ENCODE data around the gene PRKCA. TPM values are rescaled to one million over a fixed set of nuclear protein-coding genes. Genes with fewer than 3 reads are reported as not detected.

Gene PRKCA
- total RNA-seq, 1 experiment from 2014 or later, result 29.5 TPM

DNA sequence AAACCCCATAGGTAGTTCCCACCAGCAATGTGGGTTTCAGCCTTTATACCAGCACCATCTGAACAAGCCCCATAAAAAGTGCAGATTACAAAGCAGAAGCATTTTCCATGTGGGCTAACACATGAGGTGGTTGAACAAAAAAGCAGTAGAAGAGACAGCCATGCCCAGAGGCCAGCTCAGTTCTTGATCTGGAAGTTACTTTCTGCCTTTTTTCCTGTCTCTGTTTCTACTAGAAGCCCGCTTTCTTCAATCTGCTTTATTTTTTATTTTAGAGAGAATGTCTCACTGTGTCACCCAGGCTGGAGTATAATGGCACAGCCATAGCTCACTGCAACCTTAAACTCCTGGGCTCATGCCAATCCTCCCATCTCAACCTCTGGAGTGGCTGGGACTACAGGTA is 41.7 kb upstream of the PRKCA start (continued):
- TF ChIP-seq, protein P1, sequence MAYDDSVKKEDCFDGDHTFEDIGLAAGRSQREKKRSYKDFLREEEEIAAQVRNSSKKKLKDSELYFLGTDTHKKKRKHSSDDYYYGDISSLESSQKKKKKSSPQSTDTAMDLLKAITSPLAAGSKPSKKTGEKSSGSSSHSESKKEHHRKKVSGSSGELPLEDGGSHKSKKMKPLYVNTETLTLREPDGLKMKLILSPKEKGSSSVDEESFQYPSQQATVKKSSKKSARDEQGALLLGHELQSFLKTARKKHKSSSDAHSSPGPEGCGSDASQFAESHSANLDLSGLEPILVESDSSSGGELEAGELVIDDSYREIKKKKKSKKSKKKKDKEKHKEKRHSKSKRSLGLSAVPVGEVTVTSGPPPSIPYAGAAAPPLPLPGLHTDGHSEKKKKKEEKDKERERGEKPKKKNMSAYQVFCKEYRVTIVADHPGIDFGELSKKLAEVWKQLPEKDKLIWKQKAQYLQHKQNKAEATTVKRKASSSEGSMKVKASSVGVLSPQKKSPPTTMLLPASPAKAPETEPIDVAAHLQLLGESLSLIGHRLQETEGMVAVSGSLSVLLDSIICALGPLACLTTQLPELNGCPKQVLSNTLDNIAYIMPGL (CRISPR knock-in tag; IDR thresholded peaks at IDR 0.05), result no peak
- TF ChIP-seq, protein P2, sequence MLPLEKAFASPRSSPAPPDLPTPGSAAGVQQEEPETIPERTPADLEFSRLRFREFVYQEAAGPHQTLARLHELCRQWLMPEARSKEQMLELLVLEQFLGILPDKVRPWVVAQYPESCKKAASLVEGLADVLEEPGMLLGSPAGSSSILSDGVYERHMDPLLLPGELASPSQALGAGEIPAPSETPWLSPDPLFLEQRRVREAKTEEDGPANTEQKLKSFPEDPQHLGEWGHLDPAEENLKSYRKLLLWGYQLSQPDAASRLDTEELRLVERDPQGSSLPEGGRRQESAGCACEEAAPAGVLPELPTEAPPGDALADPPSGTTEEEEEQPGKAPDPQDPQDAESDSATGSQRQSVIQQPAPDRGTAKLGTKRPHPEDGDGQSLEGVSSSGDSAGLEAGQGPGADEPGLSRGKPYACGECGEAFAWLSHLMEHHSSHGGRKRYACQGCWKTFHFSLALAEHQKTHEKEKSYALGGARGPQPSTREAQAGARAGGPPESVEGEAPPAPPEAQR (CRISPR knock-in tag; IDR thresholded peaks at IDR 0.05), result no peak
- TF ChIP-seq NFE2L1 (CRISPR knock-in tag; IDR thresholded peaks at IDR 0.05), result no peak

DNA sequence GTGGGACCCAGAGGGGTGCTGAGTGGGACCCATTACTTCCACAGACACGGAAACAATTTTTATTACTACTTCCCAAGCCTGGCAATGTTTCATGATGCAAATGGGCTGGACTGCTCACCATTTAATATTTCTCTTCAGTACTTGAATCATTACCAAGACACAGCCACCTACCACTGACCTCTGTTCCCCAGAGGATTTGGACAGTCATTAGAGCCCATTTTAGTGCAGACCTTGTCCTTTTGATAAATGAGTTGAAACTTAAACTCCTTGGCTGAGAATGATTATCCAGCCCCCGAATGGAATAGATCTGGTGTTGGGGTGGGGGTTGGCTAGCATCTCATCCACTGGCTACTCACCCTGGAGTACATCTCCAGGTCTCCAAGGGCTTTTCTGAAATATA is 39.6 kb upstream of the PRKCA start:
- peaks cover 16% of the 10 kb centered on the region for H3K9me3 Mint-ChIP-seq
- H3K27ac Mint-ChIP-seq, result no peak overlapping the region
- no peaks in the 10 kb centered on the region for H3K4me1 Mint-ChIP-seq
- ChIA-PET POLR2A (no interaction called here), CTCF (no interaction called here)
- H3K27me3 Mint-ChIP-seq (ENCODE audit: low read depth), result peaks cover 2% of the 10 kb centered on the region; the same call in 1 of the 2 replicates
- ATAC-seq (no peak), DNase-seq (ENCODE audit: low spot score) (no peak)
- H3K4me3 Mint-ChIP-seq, result no peak overlapping the region
- no peak for TF ChIP-seq GRHL2 (CRISPR knock-in tag; IDR thresholded peaks at IDR 0.05; ENCODE audit: insufficient replicate concordance, severe bottlenecking)
- TF ChIP-seq ZNF396 (CRISPR knock-in tag; IDR thresholded peaks at IDR 0.05; ENCODE audit: borderline replicate concordance), result no peak
- no peak for TF ChIP-seq NFYB (CRISPR knock-in tag; conservative IDR thresholded peaks at IDR 0.05; ENCODE audit: low read depth)
- TF ChIP-seq, protein P3, sequence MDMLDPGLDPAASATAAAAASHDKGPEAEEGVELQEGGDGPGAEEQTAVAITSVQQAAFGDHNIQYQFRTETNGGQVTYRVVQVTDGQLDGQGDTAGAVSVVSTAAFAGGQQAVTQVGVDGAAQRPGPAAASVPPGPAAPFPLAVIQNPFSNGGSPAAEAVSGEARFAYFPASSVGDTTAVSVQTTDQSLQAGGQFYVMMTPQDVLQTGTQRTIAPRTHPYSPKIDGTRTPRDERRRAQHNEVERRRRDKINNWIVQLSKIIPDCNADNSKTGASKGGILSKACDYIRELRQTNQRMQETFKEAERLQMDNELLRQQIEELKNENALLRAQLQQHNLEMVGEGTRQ (CRISPR knock-in tag; IDR thresholded peaks at IDR 0.05), result no peak
- TF ChIP-seq PRRX2 (CRISPR knock-in tag; IDR thresholded peaks at IDR 0.05), result no peak
- no peak for TF ChIP-seq OVOL2 (CRISPR knock-in tag; IDR thresholded peaks at IDR 0.05; ENCODE audit: borderline replicate concordance)
- TF ChIP-seq NFE2L1 (CRISPR knock-in tag; IDR thresholded peaks at IDR 0.05), result no peak
- TF ChIP-seq, protein P4, sequence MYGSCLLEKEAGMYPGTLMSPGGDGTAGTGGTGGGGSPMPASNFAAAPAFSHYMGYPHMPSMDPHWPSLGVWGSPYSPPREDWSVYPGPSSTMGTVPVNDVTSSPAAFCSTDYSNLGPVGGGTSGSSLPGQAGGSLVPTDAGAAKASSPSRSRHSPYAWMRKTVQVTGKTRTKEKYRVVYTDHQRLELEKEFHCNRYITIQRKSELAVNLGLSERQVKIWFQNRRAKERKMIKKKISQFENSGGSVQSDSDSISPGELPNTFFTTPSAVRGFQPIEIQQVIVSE (CRISPR knock-in tag; IDR thresholded peaks at IDR 0.05; ENCODE audit: borderline replicate concordance), result no peak
- peaks cover 6% of the 10 kb centered on the region for H3K36me3 Mint-ChIP-seq

DNA sequence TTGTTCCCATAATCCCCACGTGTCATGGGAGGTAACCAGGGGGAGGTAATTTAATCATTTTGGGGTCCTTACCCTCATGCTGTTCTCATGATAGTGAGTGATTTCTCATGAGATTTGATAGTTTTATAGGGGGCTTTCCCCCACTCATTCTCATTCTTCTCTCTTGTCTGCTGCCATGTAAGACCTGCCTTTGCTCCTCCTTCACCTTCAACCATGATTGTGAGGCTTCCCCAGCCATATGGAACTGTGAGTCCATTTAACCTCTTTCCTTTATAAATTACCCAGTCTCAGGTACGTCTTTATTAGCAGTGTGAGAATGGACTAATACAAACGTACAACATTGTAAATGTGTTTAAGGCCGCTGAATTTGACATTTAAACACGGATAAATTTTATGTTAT is 37.7 kb upstream of the PRKCA start:
- Mint-ChIP-seq H3K27me3 (ENCODE audit: low read depth) (peaks cover 2% of the 10 kb centered on the region; the same call in 1 of the 2 replicates), H3K4me1 (no peaks in the 10 kb centered on the region), H3K9me3 (peaks cover 20% of the 10 kb centered on the region), H3K4me3 (no peak overlapping the region), H3K27ac (no peak overlapping the region), H3K36me3 (peaks cover 10% of the 10 kb centered on the region)
- POLR2A ChIA-PET, result no interaction called here
- ATAC-seq (no peak), DNase-seq (ENCODE audit: low spot score) (no peak)
- CTCF ChIA-PET, result interaction anchor here (1.1 to 1.3 kb wide), 2 partner anchors 9 to 409 kb away, joined by 3 to 5 read pairs; no protein-coding TSS in a partner anchor
- TF ChIP-seq CREB1 (CRISPR knock-in tag; IDR thresholded peaks at IDR 0.05) (no peak), JUN (CRISPR knock-in tag; IDR thresholded peaks at IDR 0.05) (no peak), NFATC4 (CRISPR knock-in tag; IDR thresholded peaks at IDR 0.05) (no peak), NFE2L1 (CRISPR knock-in tag; IDR thresholded peaks at IDR 0.05) (no peak), NFYB (CRISPR knock-in tag; conservative IDR thresholded peaks at IDR 0.05; ENCODE audit: low read depth) (no peak), ELF4 (CRISPR knock-in tag; IDR thresholded peaks at IDR 0.05; ENCODE audit: low read depth) (no peak), MYBL2 (CRISPR knock-in tag; IDR thresholded peaks at IDR 0.05) (no peak), HMGA2 (CRISPR knock-in tag; IDR thresholded peaks at IDR 0.05) (no peak), ZNF416 (CRISPR knock-in tag; IDR thresholded peaks at IDR 0.05) (no peak)
- TF ChIP-seq, protein P5, sequence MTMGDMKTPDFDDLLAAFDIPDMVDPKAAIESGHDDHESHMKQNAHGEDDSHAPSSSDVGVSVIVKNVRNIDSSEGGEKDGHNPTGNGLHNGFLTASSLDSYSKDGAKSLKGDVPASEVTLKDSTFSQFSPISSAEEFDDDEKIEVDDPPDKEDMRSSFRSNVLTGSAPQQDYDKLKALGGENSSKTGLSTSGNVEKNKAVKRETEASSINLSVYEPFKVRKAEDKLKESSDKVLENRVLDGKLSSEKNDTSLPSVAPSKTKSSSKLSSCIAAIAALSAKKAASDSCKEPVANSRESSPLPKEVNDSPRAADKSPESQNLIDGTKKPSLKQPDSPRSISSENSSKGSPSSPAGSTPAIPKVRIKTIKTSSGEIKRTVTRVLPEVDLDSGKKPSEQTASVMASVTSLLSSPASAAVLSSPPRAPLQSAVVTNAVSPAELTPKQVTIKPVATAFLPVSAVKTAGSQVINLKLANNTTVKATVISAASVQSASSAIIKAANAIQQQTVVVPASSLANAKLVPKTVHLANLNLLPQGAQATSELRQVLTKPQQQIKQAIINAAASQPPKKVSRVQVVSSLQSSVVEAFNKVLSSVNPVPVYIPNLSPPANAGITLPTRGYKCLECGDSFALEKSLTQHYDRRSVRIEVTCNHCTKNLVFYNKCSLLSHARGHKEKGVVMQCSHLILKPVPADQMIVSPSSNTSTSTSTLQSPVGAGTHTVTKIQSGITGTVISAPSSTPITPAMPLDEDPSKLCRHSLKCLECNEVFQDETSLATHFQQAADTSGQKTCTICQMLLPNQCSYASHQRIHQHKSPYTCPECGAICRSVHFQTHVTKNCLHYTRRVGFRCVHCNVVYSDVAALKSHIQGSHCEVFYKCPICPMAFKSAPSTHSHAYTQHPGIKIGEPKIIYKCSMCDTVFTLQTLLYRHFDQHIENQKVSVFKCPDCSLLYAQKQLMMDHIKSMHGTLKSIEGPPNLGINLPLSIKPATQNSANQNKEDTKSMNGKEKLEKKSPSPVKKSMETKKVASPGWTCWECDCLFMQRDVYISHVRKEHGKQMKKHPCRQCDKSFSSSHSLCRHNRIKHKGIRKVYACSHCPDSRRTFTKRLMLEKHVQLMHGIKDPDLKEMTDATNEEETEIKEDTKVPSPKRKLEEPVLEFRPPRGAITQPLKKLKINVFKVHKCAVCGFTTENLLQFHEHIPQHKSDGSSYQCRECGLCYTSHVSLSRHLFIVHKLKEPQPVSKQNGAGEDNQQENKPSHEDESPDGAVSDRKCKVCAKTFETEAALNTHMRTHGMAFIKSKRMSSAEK (CRISPR knock-in tag; IDR thresholded peaks at IDR 0.05; ENCODE audit: borderline replicate concordance), result no peak
- TF ChIP-seq, protein P6, sequence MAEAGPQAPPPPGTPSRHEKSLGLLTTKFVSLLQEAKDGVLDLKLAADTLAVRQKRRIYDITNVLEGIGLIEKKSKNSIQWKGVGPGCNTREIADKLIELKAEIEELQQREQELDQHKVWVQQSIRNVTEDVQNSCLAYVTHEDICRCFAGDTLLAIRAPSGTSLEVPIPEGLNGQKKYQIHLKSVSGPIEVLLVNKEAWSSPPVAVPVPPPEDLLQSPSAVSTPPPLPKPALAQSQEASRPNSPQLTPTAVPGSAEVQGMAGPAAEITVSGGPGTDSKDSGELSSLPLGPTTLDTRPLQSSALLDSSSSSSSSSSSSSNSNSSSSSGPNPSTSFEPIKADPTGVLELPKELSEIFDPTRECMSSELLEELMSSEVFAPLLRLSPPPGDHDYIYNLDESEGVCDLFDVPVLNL (CRISPR knock-in tag; IDR thresholded peaks at IDR 0.05; ENCODE audit: borderline replicate concordance, low read depth), result no peak

All from WTC11 (cell line).